ENCODE measurements around the gene ARL14.
"Not testable (repeated sequence)": the region's sequence is repeated elsewhere in the genome, so short reads cannot be mapped to it uniquely, and the experiment has no call there.

DNA sequence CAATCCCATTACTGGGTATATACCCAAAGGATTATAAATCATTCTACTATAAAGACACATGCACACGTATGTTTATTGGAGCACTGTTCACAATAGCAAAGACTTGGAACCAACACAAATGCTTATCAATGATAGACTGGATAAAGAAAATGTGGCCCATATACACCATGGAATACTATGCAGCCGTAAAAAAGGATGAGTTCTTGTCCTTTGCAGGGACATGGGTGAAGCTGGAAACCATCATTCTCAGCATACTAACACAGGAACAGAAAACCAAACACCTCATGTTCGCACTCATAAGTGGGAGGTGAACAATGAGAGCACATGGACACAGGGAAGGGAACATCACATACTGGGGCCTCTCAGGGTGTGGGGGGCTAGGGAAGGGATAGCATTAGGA, 36.2 kb downstream of the ARL14 start:
- TF ChIP-seq, protein P1, sequence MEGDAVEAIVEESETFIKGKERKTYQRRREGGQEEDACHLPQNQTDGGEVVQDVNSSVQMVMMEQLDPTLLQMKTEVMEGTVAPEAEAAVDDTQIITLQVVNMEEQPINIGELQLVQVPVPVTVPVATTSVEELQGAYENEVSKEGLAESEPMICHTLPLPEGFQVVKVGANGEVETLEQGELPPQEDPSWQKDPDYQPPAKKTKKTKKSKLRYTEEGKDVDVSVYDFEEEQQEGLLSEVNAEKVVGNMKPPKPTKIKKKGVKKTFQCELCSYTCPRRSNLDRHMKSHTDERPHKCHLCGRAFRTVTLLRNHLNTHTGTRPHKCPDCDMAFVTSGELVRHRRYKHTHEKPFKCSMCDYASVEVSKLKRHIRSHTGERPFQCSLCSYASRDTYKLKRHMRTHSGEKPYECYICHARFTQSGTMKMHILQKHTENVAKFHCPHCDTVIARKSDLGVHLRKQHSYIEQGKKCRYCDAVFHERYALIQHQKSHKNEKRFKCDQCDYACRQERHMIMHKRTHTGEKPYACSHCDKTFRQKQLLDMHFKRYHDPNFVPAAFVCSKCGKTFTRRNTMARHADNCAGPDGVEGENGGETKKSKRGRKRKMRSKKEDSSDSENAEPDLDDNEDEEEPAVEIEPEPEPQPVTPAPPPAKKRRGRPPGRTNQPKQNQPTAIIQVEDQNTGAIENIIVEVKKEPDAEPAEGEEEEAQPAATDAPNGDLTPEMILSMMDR (IDR thresholded peaks at IDR 0.05) = not testable (repeated sequence)
- not testable (repeated sequence) for TF ChIP-seq POLR2A (IDR thresholded peaks at IDR 0.05)
